ENCODE measurements around the gene DPP6.

DNA sequence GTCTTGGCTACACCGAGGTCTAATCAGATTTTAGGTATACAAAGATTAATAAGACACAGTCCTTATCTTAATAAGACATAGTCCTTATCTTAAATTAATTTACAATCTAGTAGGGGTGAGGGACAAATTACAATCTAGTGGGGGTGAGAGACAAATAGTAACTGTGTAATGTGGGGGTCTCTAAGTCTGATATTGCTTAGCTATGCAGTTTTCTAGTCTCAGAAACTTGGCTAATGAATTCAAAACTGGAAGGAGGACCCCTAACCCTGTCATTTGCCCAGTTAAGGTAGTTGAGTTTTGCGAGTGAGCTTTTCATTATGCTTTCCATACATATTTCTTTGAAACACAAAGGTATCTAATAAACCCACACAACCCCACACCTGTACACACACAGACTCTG is 136.1 kb downstream of the DPP6 start:
- TF ChIP-seq POLR2A (IDR thresholded peaks at IDR 0.05; ENCODE audit: control extremely low read depth in 1 of 2, low read depth in 2 of 2, low read length in 2 of 2) (no peak), NANOG (IDR thresholded peaks at IDR 0.05; ENCODE audit: insufficient read depth, low read depth, low read length, poor library complexity, severe bottlenecking) (no peak), GTF2F1 (IDR thresholded peaks at IDR 0.05; ENCODE audit: borderline replicate concordance, low read depth, low read length) (no peak), YY1 (IDR thresholded peaks at IDR 0.05; ENCODE audit: low read depth, low read length) (no peak), GABPA (IDR thresholded peaks at IDR 0.05; ENCODE audit: borderline replicate concordance, insufficient read depth, low read length) (no peak), KDM1A (IDR thresholded peaks at IDR 0.05; ENCODE audit: borderline replicate concordance, low read length) (no peak), RAD21 (IDR thresholded peaks at IDR 0.05 in 1 of 2, conservative IDR thresholded peaks at IDR 0.05 in 1 of 2; ENCODE audit: low read depth in 2 of 2, low read length in 2 of 2) (no peak), PHF8 (conservative IDR thresholded peaks at IDR 0.05; ENCODE audit: low read depth, low read length) (no peak), EGR1 (IDR thresholded peaks at IDR 0.05; ENCODE audit: borderline replicate concordance, low read depth, low read length) (no peak)
- TF ChIP-seq, protein P1, sequence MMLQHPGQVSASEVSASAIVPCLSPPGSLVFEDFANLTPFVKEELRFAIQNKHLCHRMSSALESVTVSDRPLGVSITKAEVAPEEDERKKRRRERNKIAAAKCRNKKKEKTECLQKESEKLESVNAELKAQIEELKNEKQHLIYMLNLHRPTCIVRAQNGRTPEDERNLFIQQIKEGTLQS (IDR thresholded peaks at IDR 0.05; ENCODE audit: insufficient read depth, low read depth, low read length): no peak
- TF ChIP-seq, protein P2, sequence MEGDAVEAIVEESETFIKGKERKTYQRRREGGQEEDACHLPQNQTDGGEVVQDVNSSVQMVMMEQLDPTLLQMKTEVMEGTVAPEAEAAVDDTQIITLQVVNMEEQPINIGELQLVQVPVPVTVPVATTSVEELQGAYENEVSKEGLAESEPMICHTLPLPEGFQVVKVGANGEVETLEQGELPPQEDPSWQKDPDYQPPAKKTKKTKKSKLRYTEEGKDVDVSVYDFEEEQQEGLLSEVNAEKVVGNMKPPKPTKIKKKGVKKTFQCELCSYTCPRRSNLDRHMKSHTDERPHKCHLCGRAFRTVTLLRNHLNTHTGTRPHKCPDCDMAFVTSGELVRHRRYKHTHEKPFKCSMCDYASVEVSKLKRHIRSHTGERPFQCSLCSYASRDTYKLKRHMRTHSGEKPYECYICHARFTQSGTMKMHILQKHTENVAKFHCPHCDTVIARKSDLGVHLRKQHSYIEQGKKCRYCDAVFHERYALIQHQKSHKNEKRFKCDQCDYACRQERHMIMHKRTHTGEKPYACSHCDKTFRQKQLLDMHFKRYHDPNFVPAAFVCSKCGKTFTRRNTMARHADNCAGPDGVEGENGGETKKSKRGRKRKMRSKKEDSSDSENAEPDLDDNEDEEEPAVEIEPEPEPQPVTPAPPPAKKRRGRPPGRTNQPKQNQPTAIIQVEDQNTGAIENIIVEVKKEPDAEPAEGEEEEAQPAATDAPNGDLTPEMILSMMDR (IDR thresholded peaks at IDR 0.05; ENCODE audit: control extremely low read depth in 1 of 3, insufficient read depth in 1 of 3, low read depth in 1 of 3, low read length in 3 of 3): no peak
- TF ChIP-seq, protein P3, sequence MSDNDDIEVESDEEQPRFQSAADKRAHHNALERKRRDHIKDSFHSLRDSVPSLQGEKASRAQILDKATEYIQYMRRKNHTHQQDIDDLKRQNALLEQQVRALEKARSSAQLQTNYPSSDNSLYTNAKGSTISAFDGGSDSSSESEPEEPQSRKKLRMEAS (IDR thresholded peaks at IDR 0.05): no peak
